Endothelial cell (in vitro differentiated cells): Measurements from ENCODE around the gene LRP4. TPM values are rescaled to one million over a fixed set of nuclear protein-coding genes. Genes with fewer than 3 reads are reported as not detected.

Experiments used
- DNase-seq: peaks from one replicate; pipeline ENCODE4 v3.0.0; 2021; ENCODE audit warnings: low spot score
- H3K27ac Mint-ChIP-seq: one replicate; pipeline ENCODE4 v1.8.0; 2021; ENCODE audit warnings: mixed read lengths, inconsistent platforms; ENCODE audit not compliant: unreplicated experiment
- H3K27me3 Mint-ChIP-seq: one replicate; pipeline ENCODE4 v1.8.0; 2021; ENCODE audit warnings: mild to moderate bottlenecking, moderate library complexity, mixed read lengths, inconsistent platforms; ENCODE audit not compliant: unreplicated experiment
- H3K36me3 Mint-ChIP-seq: one replicate; pipeline ENCODE4 v1.8.0; 2021; ENCODE audit warnings: mild to moderate bottlenecking, low read depth, mixed read lengths, inconsistent platforms; ENCODE audit not compliant: unreplicated experiment
- H3K4me1 Mint-ChIP-seq: one replicate; pipeline ENCODE4 v1.8.0; 2021; ENCODE audit warnings: mild to moderate bottlenecking, mixed read lengths, inconsistent platforms; ENCODE audit not compliant: unreplicated experiment
- H3K4me3 Mint-ChIP-seq: one replicate; pipeline ENCODE4 v1.8.0; 2021; ENCODE audit warnings: mild to moderate bottlenecking, mixed read lengths, inconsistent platforms; ENCODE audit not compliant: unreplicated experiment
- H3K9me3 Mint-ChIP-seq: one replicate; pipeline ENCODE4 v1.8.0; 2021; ENCODE audit warnings: mixed read lengths, inconsistent platforms; ENCODE audit not compliant: unreplicated experiment
- total RNA-seq: library from RNA; stranded (reverse); fragmentation: NEBNext Ultra II Directional; extraction: Animal tissue kit (Norgen Biotek cat#: 25700); gene quantifications from one replicate; pipeline ENCODE4 v1.2.1, GENCODE V29; 2021; ENCODE audit not compliant: unreplicated experiment
- TF ChIP-seq, protein P1 (sequence below): fragments of 200-600 bp; sonication (generic); IDR thresholded peaks from one replicate; pipeline ENCODE4 v1.5.0; 2021; ENCODE audit warnings: antibody characterized with exemption; ENCODE audit not compliant: unreplicated experiment

Gene LRP4
- total RNA-seq, 1 donor from 2014 or later, result 21.8 TPM

DNA sequence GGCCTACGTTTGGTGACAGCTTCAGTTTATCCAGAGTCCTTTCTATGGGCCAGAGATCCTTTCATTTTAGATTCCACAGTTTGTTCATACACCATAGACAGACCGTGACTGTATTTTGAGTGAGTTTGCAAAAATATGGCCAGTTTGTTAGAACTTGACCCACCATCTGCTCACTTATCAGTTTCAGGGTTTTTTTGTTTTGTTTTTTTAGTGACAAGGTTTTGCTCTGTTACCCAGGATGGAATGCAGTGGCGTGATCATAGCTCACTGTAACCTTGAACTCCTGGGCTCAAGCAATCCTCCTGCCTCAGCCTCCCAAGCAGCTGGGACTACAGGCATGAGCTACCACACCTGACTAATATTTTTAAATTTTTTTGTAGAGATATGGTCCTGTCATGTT lies 63.2 kb downstream of the LRP4 start:
- Mint-ChIP-seq H3K36me3 (peaks cover 12% of the 10 kb centered on the region), H3K27ac (no peak overlapping the region), H3K9me3 (no peaks in the 10 kb centered on the region), H3K4me3 (no peak overlapping the region), H3K4me1 (peaks cover 4% of the 10 kb centered on the region), H3K27me3 (no peaks in the 10 kb centered on the region)
- TF ChIP-seq, protein P1, sequence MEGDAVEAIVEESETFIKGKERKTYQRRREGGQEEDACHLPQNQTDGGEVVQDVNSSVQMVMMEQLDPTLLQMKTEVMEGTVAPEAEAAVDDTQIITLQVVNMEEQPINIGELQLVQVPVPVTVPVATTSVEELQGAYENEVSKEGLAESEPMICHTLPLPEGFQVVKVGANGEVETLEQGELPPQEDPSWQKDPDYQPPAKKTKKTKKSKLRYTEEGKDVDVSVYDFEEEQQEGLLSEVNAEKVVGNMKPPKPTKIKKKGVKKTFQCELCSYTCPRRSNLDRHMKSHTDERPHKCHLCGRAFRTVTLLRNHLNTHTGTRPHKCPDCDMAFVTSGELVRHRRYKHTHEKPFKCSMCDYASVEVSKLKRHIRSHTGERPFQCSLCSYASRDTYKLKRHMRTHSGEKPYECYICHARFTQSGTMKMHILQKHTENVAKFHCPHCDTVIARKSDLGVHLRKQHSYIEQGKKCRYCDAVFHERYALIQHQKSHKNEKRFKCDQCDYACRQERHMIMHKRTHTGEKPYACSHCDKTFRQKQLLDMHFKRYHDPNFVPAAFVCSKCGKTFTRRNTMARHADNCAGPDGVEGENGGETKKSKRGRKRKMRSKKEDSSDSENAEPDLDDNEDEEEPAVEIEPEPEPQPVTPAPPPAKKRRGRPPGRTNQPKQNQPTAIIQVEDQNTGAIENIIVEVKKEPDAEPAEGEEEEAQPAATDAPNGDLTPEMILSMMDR, result no peak
- no peak for DNase-seq

- Mint-ChIP-seq H3K4me3 (no peak overlapping the region), H3K27ac (no peak overlapping the region), H3K27me3 (no peaks in the 10 kb centered on the region), H3K9me3 (no peaks in the 10 kb centered on the region), H3K4me1 (no peaks in the 10 kb centered on the region), H3K36me3 (no peaks in the 10 kb centered on the region)
- DNase-seq, result no peak
- TF ChIP-seq, protein P1, result no peak
Measured at GRCh38 chr11:46850829-46851380, 67.4 kb downstream of the LRP4 start.

DNA sequence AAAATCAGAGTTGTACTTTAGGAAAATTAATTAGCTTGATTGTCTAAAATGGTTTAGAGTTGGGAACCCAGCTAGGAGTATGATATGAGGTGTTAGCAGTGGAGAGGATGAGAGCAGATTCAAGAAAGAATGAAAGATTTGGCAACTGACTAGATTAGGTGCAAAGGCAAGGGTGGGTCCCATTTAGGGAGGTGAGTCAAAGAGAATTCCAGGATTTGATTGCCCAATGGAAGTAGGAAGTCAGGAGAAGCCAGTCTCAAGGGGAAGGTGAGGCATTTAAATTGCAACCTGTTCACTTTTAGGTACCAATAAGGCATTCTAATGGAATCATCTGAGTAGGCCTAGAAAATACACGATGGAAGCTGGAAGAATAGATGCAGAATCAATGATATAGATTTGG lies 68.7 kb downstream of the LRP4 start:
- TF ChIP-seq, protein P1, result no peak
- Mint-ChIP-seq H3K4me3 (no peak overlapping the region), H3K4me1 (peaks cover 6% of the 10 kb centered on the region), H3K9me3 (no peaks in the 10 kb centered on the region), H3K27ac (no peak overlapping the region), H3K36me3 (no peaks in the 10 kb centered on the region), H3K27me3 (peaks cover 1% of the 10 kb centered on the region)
- no peak for DNase-seq

- Mint-ChIP-seq H3K27me3 (peaks cover 1% of the 10 kb centered on the region), H3K9me3 (no peaks in the 10 kb centered on the region), H3K36me3 (no peaks in the 10 kb centered on the region), H3K4me1 (peaks cover 6% of the 10 kb centered on the region), H3K27ac (no peak overlapping the region), H3K4me3 (peak overlapping the region; percentile 94)
- TF ChIP-seq, protein P1, result no peak
- no peak for DNase-seq
Measured at GRCh38 chr11:46846510-46846830, 71.9 kb downstream of the LRP4 start.

DNA sequence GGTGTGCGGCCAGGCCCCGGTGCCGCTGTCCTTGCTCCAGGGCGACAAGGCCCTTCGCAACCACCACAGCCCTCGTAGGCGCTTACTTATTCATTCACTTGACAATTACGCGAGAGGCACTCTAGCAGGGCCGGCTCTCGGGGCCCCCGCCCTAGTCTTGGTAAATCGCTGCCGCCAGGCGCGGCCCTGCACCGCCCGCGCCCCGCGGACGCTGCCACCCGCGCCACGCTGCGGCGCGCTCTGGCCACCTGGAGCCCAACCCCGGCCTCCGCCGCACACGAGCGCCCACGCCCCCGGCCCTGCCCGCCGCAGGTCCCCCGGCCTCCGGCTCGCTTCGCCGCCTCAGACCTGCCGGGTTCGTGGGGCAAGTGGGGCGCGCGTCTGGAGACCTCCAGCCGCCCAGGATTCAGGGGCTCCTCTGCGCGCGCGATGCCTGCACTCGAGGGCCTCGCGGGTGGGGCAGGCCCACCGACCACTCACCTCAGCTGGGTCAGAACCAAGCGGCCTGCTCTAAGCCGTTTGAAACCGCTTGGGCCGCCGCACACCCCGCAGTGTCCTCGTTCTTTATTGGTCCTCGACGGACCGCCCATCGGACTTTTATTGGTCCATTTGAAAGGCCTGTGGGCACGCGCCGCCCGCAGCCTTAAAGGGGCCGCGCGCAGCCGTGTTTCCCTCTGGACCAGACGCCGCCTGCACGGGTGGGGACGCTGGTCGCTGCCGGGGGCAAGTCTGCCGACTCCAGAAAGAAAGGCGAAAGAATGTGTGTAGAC lies 72.4 kb downstream of the LRP4 start, which contains the start of gene CKAP5:
TSS of gene CKAP5 (minus strand) at position 541 of the 770 bp plus-strand sequence. CDS start 25,049 bp downstream, outside the sequence.
- peaks cover 1% of the 10 kb centered on the region for H3K27me3 Mint-ChIP-seq
- H3K4me3 Mint-ChIP-seq, result peak within 1 kb of the TSS; percentile 94
- no peaks in the 10 kb centered on the region for H3K36me3 Mint-ChIP-seq
- H3K27ac Mint-ChIP-seq, result peak within 1 kb of the TSS; percentile 80
- TF ChIP-seq, protein P1, result no peak
- H3K4me1 Mint-ChIP-seq, result peaks cover 6% of the 10 kb centered on the region
- no peaks in the 10 kb centered on the region for H3K9me3 Mint-ChIP-seq
- DNase-seq, result peak; percentile 84
